Common myeloid progenitor, CD34-positive (primary cell): ENCODE results near the gene MSI2.

Experiments
- CTCF ChIA-PET: fragments of 350-600 bp; sonication (Branson Sonifier 250); formaldehyde crosslinking; loops from one replicate; lab custom pipeline; 2021; ENCODE audit warnings: antibody characterized with exemption; lab: Charles Lee
- POLR2A ChIA-PET: fragments of 350-600 bp; sonication (Branson Sonifier 250); formaldehyde crosslinking; loops from one replicate; lab custom pipeline; 2021; ENCODE audit warnings: antibody characterized with exemption; lab: Charles Lee
- DNase-seq, 3 donors: peaks; one replicate each; pipeline versions ENCODE4 v3.0.0 to v3.0.0-alpha.2; 2013
- H3K27ac ChIP-seq, 2 experiments: 1 replicate in 1 of 2; 2 replicates in 1 of 2; pipeline ENCODE4 v1.7.0; 2013; ENCODE audit warnings: inconsistent platforms in 2 of 2, low read length in 2 of 2, mild to moderate bottlenecking in 2 of 2, low read depth in 1 of 2, moderate library complexity in 1 of 2; ENCODE audit not compliant: severe bottlenecking in 2 of 2, insufficient read depth in 1 of 2, poor library complexity in 1 of 2
- H3K27me3 ChIP-seq, 5 experiments: replicated peaks in 2 of 5; 1 replicate in 3 of 5; 2 replicates in 2 of 5; pipeline versions ENCODE4 v1.6.1 to v1.7.0; 2013; ENCODE audit warnings: low read length in 4 of 5, mild to moderate bottlenecking in 2 of 5, moderate library complexity in 2 of 5, inconsistent platforms in 1 of 5; ENCODE audit not compliant: insufficient read depth in 5 of 5, control insufficient read depth in 4 of 5
- H3K36me3 ChIP-seq, 4 experiments: 1 replicate in 2 of 4; 2 replicates in 2 of 4; pipeline versions ENCODE4 v1.6.1 to v1.7.0; 2013; ENCODE audit warnings: low read length in 3 of 4, control low read depth in 1 of 4, mild to moderate bottlenecking in 1 of 4; ENCODE audit not compliant: control insufficient read depth in 4 of 4, insufficient read depth in 4 of 4
- H3K4me1 ChIP-seq, 4 experiments: 1 replicate in 3 of 4; 2 replicates in 1 of 4; pipeline versions ENCODE4 v1.6.1 to v1.7.1; 2013; ENCODE audit warnings: low read length in 3 of 4, mild to moderate bottlenecking in 3 of 4, control low read depth in 1 of 4, inconsistent platforms in 1 of 4, moderate library complexity in 1 of 4; ENCODE audit not compliant: control insufficient read depth in 4 of 4, insufficient read depth in 4 of 4; ENCODE audit errors: control extremely low read depth in 1 of 4
- H3K4me3 ChIP-seq, 7 experiments: 1 replicate in 4 of 7; 2 replicates in 3 of 7; pipeline versions ENCODE4 v1.5.1 to v1.7.0; 2013; ENCODE audit warnings: mild to moderate bottlenecking in 7 of 7, low read length in 6 of 7, moderate library complexity in 6 of 7, inconsistent platforms in 2 of 7, low read depth in 2 of 7, control low read depth in 1 of 7; ENCODE audit not compliant: insufficient read depth in 4 of 7, control insufficient read depth in 1 of 7; ENCODE audit errors: extremely low read depth in 1 of 7
- H3K9me3 ChIP-seq, 5 experiments: 1 replicate in 4 of 5; 2 replicates in 1 of 5; pipeline versions ENCODE4 v1.6.1 to v1.7.1; 2013; ENCODE audit warnings: low read length in 4 of 5, mild to moderate bottlenecking in 2 of 5, inconsistent platforms in 1 of 5, low read depth in 1 of 5, moderate library complexity in 1 of 5; ENCODE audit not compliant: control insufficient read depth in 4 of 5, insufficient read depth in 2 of 5; ENCODE audit errors: control extremely low read depth in 1 of 5
- WGBS: methylation state at CpG from one replicate; pipeline ENCODE4 v1.1.5; 2013; ENCODE audit not compliant: insufficient coverage; 5-methylcytosine and 5-hydroxymethylcytosine counted together

The MSI2 gene

DNA sequence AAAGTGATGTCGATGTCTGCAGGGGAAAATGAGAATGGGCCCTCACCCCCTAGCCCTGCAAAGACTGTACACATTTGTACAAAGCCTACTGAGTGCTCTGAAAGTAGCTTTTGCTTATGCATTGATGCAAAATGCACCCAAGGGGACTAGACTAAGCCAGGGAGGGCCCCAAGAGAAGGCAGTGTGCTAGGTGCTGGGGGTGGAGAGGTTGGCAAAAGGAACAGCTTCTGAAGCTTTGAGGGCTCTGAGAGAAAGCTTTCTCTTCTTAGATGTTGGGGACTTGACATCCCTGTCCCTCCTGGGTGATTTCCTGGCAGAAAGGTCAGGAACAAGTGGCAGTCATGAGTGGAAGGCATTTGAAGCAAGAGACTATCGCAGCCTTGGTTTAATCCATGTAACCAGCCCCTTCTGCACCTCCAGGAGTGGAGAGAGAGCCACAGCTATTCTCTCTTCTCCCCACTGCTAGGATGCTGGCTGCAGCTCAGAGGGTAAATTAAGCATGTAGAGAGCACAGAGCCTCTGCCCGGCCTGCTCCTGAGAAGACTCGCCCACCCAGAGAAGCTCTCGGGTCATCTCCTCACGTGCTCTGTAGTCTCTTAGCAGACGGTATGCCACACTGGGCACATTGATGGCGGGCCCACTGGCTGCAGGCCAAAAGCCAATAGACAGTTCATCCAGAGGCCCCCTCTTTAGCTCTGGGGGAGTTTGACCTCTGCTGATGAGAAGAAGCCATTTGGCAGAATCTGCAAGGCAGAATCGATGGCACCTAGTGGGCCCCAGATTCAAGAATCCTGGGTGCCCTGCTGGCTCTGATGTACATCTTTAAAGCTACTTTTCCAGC lies 221.4 kb downstream of the MSI2 start:
- ChIA-PET POLR2A (no interaction called here), CTCF (interaction anchor here (1.3 to 1.4 kb wide), 3 partner anchors 9 to 23 kb away, joined by 3 to 6 read pairs (median 4); no protein-coding TSS in a partner anchor)
- 84% methylated on average over 9 of the region's 9 CpGs for WGBS
- Histone ChIP-seq H3K4me1 (peaks cover 4 to 75% (median 49%) of the 10 kb centered on the region in 4 experiments), H3K36me3 (peaks cover 6 to 74% (median 18%) of the 10 kb centered on the region in 4 experiments), H3K4me3 (no peak overlapping the region), H3K9me3 (no peaks in the 10 kb centered on the region), H3K27me3 (no peaks in the 10 kb centered on the region), H3K27ac (peak overlapping the region in 1 of 2 experiments; percentile 39)
- DNase-seq: no peak

DNA sequence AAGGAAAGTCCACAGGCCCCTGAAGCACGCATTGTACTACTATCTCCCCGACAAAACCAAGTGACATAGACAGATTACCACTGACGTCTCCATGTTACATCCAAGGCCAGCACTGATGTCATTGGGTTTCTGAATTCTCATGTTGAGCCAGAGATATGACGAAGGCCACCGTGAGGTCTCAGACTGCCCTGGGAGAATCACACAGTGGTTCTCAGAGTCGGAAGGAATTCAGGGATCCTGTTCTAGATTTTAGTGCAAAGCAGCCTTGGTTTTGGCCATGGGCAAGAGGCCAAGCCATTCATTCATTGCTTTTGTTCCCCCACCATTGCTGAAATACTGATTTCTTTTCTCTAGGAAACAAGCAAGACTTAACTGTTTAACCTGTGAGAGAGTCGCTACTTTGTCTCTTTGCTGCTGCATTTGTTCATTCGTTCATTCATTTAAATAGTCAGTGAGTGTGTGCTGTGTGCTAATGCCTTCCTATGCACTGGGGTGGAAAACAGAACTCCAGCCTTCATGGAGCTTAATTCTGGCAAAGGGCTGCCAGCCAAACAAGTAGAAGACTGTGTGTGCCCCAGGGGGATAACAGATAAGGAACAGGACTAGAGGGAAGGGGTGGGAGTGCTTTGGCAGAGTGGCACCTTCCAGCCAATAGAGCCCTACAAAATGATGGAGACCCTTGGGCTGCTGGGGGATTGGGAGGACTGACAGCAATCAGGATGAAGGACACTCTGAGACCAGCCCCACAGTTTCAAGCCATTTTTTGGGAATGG lies 222.3 kb downstream of the MSI2 start:
- no peak overlapping the region for H3K4me3 ChIP-seq
- ChIA-PET CTCF (interaction anchor here (1.4 kb wide), 1 partner anchor 8 kb away, joined by 6 read pairs; no protein-coding TSS in a partner anchor), POLR2A (no interaction called here)
- WGBS: 71% methylated on average over 6 of the region's 8 CpGs
- H3K27me3 ChIP-seq: no peaks in the 10 kb centered on the region
- DNase-seq: peak in 2 of 3 donors; percentile 32 to 34
- H3K4me1 ChIP-seq: peaks cover 4 to 77% (median 47%) of the 10 kb centered on the region in 4 experiments
- no peaks in the 10 kb centered on the region for H3K9me3 ChIP-seq
- peaks cover 6 to 69% (median 18%) of the 10 kb centered on the region in 4 experiments for H3K36me3 ChIP-seq
- H3K27ac ChIP-seq: peak overlapping the region in 1 of 2 experiments; percentile 8

DNA sequence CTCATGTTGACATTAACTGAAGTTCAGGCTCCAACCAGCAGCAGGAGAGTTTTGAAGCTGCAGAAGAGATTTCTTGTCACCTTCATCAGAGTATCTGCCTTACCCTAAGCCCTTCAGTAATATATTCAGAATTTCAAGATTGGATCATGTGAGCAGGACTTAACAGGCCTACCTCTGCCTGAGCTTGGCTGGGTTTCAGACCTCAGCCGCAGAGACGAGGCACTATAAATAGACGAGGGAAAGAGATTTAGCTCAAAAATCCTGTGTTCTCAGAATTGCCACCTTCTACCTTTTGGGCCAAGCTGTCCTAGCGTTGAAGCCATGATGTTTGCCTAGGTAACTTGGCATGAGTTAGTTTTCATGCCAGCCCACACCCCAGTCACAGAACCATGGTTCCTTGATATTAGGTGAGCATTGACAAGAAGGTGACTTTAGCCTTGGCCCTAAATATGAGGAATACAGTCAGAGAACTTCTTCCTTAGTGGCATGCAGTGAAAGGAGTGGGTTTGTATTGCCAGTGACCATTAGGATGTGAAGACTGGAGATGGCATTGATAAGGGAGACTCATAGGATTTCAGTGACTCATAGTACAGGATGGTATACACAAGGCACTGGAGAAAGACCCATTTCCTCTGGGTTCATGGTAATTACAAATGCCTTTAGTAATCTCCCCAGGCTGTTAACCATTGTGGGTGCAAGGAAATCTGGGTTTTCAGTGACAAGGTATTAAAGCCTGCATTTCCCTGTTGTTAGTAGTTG lies 224.3 kb downstream of the MSI2 start:
- Histone ChIP-seq H3K36me3 (peaks cover 5 to 64% (median 11%) of the 10 kb centered on the region in 4 experiments), H3K27ac (peak overlapping the region; percentile 4 to 69), H3K9me3 (no peaks in the 10 kb centered on the region), H3K4me1 (peaks cover 6 to 83% (median 61%) of the 10 kb centered on the region in 4 experiments), H3K4me3 (no peak overlapping the region), H3K27me3 (no peaks in the 10 kb centered on the region)
- DNase-seq: peak; percentile 40 to 78 (median 61)
- ChIA-PET POLR2A (no interaction called here), CTCF (interaction anchor here (1.2 to 5.6 kb wide), 4 partner anchors 9 to 20 kb away, joined by 3 to 29 read pairs (median 4); no protein-coding TSS in a partner anchor)
- 0% methylated on average over 4 of the region's 4 CpGs for WGBS

DNA sequence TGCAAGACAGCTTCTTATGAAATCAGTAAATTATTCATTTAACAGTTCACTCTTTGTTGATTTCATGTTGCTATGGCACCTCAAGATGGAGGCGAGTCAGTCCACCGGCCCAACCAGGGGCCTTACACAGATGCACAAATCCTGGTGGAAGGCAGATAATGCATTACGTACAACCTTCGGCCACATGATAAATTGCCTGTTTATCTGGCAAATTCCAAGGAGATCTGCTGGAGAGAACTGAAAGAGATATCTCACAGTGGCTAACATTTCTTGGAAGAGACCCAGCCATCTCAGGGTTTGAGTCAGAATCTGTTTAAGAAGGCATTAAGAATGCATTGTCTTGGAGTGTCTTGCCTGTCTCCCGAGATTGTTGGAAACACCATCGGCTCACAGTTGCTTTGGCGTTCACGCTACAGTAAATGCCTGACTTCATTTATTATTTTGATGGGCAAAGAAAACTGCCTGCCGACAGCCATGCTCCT lies 225.6 kb downstream of the MSI2 start:
- peak in 2 of 3 donors; percentile 54 to 74 for DNase-seq
- 93% methylated on average over 9 of the region's 9 CpGs for WGBS
- H3K27me3 ChIP-seq: no peaks in the 10 kb centered on the region
- no peak overlapping the region for H3K4me3 ChIP-seq
- ChIA-PET CTCF (interaction anchor here (1.2 to 5.6 kb wide), 2 partner anchors 12 to 28 kb away, joined by 3 to 29 read pairs; no protein-coding TSS in a partner anchor), POLR2A (no interaction called here)
- H3K4me1 ChIP-seq: peaks cover 17 to 92% (median 70%) of the 10 kb centered on the region in 4 experiments
- peak overlapping the region; percentile 27 to 69 for H3K27ac ChIP-seq
- peaks cover 2 to 55% (median 11%) of the 10 kb centered on the region in 4 experiments for H3K36me3 ChIP-seq
- no peaks in the 10 kb centered on the region for H3K9me3 ChIP-seq

DNA sequence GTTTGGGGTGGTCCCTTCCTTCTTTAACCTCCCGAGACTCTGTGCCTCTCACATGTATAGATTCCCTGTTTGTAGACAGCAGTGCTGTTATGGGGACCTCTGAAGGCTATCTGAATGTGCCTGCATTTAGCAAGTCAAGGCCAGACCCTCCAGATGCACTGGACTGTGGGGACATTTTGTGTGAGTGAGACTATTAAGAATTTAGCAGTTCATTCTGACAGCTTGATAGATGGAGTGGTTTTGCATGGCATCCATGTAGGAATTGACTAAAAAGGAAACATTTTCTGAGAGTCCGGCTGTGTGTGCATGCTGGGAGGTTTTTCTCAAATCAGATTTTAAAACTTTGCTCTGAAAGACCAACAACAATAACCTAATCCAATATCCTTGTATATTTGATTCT lies 226.3 kb downstream of the MSI2 start:
- no CpG with 5 or more reads among the region's 2 CpGs for WGBS
- H3K27ac ChIP-seq: peak overlapping the region in 1 of 2 experiments; percentile 69
- no peaks in the 10 kb centered on the region for H3K9me3 ChIP-seq
- H3K27me3 ChIP-seq: no peaks in the 10 kb centered on the region
- peaks cover 2 to 52% (median 11%) of the 10 kb centered on the region in 4 experiments for H3K36me3 ChIP-seq
- peaks cover 17 to 95% (median 73%) of the 10 kb centered on the region in 4 experiments for H3K4me1 ChIP-seq
- no peak for DNase-seq
- POLR2A ChIA-PET: no interaction called here
- no peak overlapping the region for H3K4me3 ChIP-seq
- CTCF ChIA-PET: interaction anchor here (1.2 to 5.6 kb wide), 2 partner anchors 13 to 28 kb away, joined by 3 to 29 read pairs; no protein-coding TSS in a partner anchor

DNA sequence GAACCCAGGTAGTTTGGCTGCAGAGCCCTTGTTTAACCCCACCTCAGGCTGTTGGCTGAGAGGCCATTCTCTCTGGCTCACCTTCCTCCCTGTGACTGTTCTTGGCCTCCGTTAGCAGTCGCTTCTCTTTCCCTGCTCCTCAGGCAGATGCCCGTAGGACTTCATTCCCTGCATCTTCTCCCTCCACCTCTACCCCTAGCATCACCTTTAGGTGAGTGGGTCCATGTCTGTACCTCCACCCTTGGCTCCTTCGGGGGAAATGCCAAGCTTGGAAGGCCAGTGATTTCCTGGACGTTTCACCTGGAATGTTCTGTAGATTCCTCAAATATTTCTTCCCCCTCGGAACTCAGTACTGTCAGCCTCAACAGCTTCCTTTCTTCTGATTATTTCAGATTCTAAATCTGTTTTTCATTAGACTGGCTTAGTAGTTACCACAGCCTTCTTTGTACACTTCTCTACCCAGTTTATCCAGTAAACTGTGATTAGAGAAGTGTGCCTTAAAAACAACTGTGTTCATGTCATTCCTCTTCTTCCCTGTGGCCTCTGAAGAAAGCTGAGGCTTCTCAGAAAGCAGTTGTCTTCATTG lies 227.9 kb downstream of the MSI2 start:
- no peak for DNase-seq
- POLR2A ChIA-PET: no interaction called here
- peaks cover 2 to 51% (median 6%) of the 10 kb centered on the region in 4 experiments for H3K36me3 ChIP-seq
- no peaks in the 10 kb centered on the region for H3K9me3 ChIP-seq
- H3K27me3 ChIP-seq: no peaks in the 10 kb centered on the region
- H3K4me1 ChIP-seq: peaks cover 17 to 100% (median 80%) of the 10 kb centered on the region in 4 experiments
- H3K27ac ChIP-seq: peak overlapping the region in 1 of 2 experiments; percentile 21
- H3K4me3 ChIP-seq: no peak overlapping the region
- 97% methylated on average over 6 of the region's 6 CpGs for WGBS
- CTCF ChIA-PET: interaction anchor here (1.0 to 5.6 kb wide), 6 partner anchors 7 to 38 kb away, joined by 3 to 29 read pairs (median 4); no protein-coding TSS in a partner anchor
